Loucy (cell line): ENCODE data around the gene PRDM11.

Experiments
- CTCF ChIP-seq: fragments of 200-600 bp; sonication (generic); conservative IDR thresholded peaks from 2 replicates; pipeline ENCODE4 v1.5.1; 2014; ENCODE audit warnings: mild to moderate bottlenecking, antibody characterized with exemption, low read length
- EZH2phosphoT487 ChIP-seq: fragments of 200-600 bp; IDR thresholded peaks from 2 replicates; pipeline ENCODE4 v1.6.1; 2018; ENCODE audit warnings: antibody characterized with exemption, mild to moderate bottlenecking, moderate library complexity, borderline replicate concordance

GRCh38 chr11:45149483-45150056, 3.1 kb downstream of the PRDM11 start:
- TF ChIP-seq CTCF (no peak), EZH2phosphoT487 (no peak)
